GM18526 (cell line): Measurements from ENCODE around the gene APH1B.

ENCODE experiments used
- POLR2A ChIP-seq: IDR thresholded peaks from 3 replicates; pipeline ENCODE4 v1.6.1; 2011; ENCODE audit not compliant: insufficient read length; ENCODE audit errors: extremely low read depth

The APH1B gene

GRCh38 chr15:63277893-63278456, 570 bp downstream of the APH1B start:
- no peak for TF ChIP-seq POLR2A

- no peak for TF ChIP-seq POLR2A
Measured at GRCh38 chr15:63283126-63283525, 5.7 kb downstream of the APH1B start.

GRCh38 chr15:63284335-63284734, 6.9 kb downstream of the APH1B start:
- no peak for TF ChIP-seq POLR2A

GRCh38 chr15:63287109-63287508, 9.7 kb downstream of the APH1B start:
- TF ChIP-seq POLR2A = no peak

GRCh38 chr15:63288342-63288741, 10.9 kb downstream of the APH1B start:
- no peak for TF ChIP-seq POLR2A

- no peak for TF ChIP-seq POLR2A
Measured at GRCh38 chr15:63288778-63289378, 11.5 kb downstream of the APH1B start.

GRCh38 chr15:63291507-63291906, 14.1 kb downstream of the APH1B start:
- TF ChIP-seq POLR2A = no peak

- TF ChIP-seq POLR2A = no peak
Measured at GRCh38 chr15:63292241-63292640, 14.8 kb downstream of the APH1B start.

- no peak for TF ChIP-seq POLR2A
Measured at GRCh38 chr15:63292771-63293170, 15.4 kb downstream of the APH1B start.

- TF ChIP-seq POLR2A = no peak
Measured at GRCh38 chr15:63294359-63294758, 17.0 kb downstream of the APH1B start.

- TF ChIP-seq POLR2A = no peak
Measured at GRCh38 chr15:63295341-63295740, 17.9 kb downstream of the APH1B start.

- TF ChIP-seq POLR2A = no peak
Measured at GRCh38 chr15:63296195-63296594, 18.8 kb downstream of the APH1B start.

- no peak for TF ChIP-seq POLR2A
Measured at GRCh38 chr15:63299943-63300575, 22.7 kb downstream of the APH1B start.

- no peak for TF ChIP-seq POLR2A
Measured at GRCh38 chr15:63301088-63301487, 23.7 kb downstream of the APH1B start.

- TF ChIP-seq POLR2A = no peak
Measured at GRCh38 chr15:63305260-63305659, 27.9 kb downstream of the APH1B start.

GRCh38 chr15:63306492-63307073, 29.2 kb downstream of the APH1B start:
- TF ChIP-seq POLR2A = no peak
